NCI-H2029 treated with DMSO at 0.1 percent for 48 hours (cell line): ENCODE data around the gene TTC7B.

Source experiments
- DNase-seq: peaks from one replicate; lab custom pipeline; 2025; lab: John Stamatoyannopoulos, UW

Gene TTC7B

DNA sequence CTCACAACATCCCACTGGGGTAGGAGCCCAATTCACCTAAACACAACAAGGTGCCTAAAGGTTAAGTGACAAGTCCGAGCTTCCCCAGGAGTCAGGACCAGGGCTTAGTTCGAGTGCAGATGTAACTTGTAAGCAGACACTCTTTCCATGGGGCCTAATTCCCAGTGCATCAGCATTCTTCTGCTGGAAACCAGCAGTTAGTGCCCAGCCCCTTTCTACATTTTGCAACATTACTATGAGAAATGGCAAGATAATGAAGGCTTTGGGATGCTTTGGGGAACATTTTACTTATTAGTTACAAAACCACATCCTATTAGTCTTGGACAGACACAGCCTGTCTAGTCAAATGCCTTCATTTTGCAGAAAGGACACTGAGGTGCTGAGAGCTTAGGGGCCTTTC lies 239.6 kb downstream of the TTC7B start:
- DNase-seq = no peak

DNA sequence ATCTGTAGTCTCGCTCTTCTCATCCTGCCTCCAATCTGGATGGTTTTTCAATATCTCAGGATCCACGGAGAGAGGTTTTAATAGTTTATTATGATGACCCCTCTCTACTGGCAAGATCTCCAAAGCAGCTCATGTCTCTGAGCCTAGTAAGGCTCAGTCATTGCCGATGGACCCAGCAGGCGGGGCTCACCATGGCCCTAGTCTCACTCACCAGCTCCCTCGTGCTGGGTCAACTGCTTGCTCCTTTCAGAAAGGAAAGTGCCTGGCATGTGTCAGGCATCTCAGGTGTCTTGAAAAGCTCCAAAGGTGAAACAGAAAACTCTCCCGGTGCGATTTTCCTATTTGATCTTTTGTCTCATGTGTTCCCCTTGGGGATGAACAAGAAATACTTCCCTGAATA lies 240.4 kb downstream of the TTC7B start:
- DNase-seq = no peak

DNA sequence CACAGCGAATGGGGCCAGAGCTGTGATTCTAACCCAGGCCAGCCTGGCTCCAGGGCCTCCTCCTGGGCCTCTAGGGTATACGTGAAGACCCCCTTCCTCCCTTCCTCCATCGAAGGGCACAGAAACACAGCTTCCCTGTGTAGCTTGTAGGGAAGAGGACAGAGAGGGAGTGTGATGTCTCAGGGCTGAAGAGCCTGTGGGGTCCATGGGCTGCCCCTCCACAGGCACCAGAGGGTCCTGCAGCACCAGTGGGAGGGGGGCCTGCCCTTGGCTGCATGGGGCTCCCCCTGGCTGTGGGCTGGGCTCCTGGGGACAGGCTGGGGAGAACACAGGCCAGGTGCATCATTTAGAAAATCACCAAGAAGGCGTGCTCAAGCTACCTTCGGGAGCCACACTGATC lies 240.9 kb downstream of the TTC7B start:
- DNase-seq = no peak

DNA sequence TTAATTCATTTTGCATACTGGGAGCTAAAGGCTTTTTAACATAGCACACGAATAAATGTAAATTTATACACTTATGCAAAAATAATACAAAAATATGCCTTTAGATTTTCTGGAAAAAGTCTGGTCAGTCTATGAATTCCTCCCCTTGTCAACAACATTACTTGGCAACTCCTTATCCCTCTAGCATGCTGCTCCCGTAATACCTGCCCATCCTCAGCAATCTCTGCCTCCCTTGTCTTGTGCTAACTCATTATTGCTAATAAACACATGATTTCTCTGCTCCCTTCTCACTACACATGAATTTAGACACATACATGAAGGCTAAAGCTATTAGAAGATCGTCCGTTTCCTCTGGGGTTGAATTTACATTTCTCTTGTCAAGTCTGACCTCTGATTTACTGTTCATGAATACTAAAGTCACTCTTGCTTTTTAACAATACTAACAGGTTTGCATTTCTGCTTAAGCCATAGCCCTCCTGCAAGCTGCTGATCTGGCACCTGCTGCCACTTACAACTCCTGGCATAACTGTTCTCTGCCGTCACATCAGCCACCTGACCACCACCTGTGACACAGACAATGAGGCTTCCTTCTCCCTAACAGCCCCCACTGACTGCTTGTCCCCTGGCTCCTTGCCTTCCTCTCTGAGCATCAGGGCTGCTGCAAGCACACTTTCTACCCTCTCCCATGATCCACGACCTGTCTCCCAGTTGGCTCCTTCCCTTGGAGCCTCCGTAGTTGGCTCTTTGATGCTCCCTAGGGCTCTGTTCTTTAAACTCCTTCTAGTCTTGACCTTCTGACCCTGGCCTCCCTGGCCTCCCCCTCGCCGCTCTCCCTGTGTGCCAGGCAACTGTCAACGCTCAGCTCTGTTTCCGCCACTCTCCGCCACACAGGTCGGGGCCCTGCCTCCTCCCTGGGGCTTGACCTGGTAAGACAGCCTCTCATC lies 241.8 kb downstream of the TTC7B start:
- DNase-seq = peak; percentile 48

DNA sequence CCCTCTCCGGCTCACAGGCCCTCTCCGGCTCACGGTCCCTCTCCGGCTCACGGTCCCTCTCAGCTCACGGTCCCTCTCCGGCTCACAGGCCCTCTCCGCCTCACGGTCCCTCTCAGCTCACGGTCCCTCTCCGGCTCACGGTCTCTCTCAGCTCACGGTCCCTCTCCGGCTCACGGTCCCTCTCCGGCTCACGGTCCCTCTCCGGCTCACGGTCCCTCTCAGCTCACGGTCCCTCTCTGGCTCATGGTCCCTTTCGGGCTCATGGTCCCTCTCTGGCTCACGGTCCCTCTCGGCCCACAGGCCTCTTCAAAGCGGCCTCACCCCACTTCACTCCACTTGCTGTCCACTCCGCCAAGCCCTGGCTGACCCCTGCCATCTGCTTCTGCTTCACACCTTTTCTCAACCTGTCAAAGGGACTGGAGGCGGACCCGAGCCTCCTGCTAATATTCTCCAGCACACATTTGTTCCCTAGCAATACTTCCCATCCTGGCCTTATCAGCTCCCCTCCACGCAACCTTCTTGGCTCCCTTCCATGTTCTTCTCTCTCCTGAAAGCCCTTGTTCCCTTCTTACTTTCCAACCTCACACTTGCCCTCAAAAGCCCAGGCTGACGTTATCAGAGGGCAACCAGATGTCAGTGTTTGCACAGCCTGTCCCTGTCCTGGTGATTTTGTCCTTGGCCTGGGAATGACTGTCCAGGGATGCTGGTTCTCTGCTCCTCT lies 242.7 kb downstream of the TTC7B start:
- DNase-seq = no peak

DNA sequence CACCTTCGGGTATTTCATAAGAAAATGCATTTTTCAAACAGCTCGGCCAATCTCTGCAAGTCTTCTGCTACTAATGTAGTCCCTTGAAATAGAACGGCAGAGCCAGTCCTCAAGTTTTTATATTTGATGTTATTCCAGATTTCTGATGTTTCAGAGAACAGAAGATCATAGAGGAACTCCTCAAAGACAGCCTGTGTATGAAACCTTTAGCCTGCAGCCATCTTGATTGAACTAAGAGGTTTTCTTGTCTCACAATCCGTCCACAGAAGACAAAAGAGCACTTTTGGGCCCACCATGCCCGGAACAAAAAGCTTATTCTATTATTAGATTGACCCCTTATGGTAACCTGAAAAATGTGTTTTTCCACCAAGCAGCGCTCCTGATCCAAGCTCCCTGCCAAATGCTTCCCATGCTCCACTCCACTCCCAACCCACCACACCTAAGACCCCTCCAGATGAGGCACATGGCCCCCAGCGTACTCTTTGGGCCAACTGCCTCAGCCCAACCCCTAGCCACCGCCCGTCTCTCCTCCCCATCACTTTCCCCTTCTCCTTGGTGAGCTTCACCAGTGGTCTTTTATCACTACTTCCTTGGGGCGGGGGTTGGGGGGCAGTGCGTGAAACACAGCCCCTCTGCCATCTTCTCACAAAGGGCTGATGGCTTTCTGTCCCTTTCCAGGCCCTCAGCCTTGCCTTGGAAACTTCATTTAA lies 243.6 kb downstream of the TTC7B start:
- no peak for DNase-seq

DNA sequence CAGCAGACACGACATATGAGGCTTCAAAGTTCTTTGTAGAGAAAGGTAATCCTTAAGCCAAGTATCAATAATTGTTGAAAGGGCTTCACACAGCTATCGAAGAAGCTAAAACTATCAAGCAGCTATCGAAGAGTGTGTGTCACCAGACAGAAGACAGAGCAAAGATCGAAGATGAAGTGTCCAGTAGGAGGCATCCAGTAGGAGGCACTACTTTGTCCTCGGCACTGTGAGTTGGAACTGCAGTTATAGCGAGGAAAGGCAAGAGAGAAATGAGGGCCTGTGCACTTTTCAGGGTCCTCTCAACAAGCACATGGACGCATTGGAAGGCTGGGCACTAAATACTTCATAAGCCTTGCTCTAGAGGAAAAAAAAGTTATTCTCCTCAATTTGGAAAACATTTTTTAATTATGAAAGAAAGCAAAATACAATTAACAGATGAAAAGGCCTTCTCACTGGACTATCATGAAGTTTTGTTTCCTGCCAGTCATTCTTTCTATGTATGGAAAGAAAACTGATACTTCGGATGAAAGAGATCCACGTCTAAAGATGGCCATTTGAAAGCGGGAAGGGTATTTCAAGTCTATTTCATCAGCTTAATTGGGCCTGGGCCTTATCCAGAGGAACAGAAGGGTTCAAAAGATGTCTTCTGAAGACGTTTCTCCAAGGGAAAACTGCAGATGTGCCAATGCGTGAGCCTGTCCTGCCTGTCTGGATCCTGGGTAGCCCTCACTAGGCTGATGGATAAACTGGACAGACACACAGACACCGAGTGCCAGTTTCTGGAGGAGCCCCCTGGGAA lies 244.9 kb downstream of the TTC7B start:
- no peak for DNase-seq

DNA sequence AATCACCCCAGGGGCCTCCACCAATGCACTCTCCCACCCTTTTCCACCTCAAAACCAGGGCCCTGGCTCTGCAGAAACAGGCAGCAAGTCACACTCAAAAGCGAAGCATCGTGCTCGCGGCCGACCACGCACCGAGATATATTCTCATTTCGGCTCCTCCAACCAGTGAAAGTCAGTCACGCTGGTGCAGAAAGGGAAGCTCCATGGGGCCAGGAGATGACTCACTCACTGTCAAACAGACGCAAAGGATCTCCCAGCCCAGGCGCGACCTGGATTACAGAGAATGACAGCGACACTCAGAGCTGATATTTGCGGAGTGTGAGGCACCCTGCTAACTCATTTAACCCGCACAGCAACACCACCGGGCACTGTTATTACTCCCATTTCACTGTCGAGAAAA lies 245.8 kb downstream of the TTC7B start:
- DNase-seq = no peak

DNA sequence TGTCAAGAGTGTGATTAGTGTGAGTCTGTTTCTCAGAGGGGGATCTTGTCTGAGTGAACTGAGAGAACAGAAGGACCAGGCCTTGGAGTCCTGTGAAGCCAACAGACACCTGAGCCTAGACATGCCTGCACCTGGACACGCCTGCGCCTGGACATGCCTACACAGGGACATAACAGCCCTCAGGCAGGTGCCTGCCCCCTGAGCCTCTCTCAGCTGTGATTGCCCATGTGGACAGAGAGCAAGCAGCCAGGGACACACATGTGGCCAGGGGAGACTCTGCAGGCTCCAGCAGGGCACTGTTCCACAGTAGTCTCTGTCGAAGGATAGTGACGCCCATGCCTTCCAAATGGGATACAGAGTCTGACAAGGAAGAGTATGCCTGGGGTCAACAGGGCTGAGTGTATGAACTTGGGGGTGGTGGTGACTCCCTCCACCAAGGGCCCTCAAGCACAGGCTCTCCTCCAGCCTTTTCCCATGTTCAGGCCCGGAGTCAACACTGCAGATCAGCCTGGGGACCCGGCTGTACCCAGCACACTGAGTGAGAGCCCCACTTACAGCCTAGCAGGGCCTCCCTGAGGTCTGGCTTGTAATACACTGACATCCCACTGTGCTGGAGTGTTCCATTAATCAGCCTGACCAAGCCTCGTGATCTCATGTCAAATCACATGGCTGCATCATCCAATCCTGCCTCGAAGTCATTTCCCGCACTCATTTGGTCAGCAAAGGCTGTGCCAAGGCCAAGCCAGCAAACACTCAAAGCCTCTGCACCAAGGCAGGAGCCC lies 246.4 kb downstream of the TTC7B start:
- no peak for DNase-seq

DNA sequence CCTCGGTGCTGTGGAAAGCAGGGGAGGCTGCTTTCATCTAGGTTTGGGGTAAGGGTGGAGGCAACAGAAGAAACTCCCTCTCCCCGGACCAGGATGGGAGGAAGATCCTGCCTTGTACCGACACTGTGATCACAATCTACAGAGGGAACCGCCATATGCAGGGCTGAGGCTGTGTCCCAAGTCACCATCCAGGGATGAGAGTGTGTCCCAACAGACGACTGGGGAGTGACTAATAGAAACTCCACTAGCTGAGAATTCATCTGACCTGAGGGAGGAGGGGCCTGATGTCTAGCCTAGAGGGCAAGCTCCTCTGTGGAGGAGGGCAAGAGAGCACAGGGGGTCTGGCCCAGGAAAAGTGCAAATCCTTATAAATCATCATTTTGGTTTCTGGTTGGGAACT lies 247.0 kb downstream of the TTC7B start:
- no peak for DNase-seq

DNA sequence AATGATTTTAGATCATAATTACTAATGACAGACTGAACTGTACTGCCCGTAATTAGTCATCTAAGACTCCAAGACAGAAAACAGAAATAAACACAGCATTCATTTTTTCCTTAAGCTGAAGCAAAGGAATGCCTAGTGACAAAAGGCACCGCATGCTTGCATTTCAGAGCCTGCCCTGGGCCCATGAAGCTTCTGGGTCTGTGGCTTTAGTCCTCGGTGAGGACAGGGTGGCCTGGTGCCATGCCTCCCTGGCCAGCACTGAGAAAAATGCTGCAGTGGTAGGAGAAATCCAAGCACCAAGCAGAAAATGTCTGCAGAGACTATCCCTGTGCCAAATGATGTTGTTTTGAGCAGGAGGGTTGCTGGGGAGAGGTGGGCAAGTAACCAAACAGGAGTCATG lies 247.8 kb downstream of the TTC7B start:
- no peak for DNase-seq

DNA sequence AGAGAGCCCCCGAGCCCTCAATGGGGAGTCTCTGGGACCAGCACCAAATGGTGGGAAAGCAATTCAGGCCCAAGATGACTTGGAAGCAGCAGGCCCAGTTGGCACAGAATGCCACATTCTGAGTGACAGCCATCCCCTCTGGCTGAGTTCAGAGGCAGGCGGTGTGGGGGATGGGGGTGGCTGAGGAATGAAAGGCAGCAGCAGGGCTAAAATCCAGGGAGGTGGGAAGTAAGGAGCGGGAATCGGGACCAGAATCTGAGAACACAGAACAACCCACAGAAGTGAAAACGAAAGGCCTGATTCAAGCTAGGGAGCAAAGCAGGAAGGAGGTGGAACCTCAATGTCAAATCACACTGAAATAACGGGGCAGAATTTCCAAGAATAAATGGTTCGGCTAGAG lies 248.2 kb downstream of the TTC7B start:
- no peak for DNase-seq

DNA sequence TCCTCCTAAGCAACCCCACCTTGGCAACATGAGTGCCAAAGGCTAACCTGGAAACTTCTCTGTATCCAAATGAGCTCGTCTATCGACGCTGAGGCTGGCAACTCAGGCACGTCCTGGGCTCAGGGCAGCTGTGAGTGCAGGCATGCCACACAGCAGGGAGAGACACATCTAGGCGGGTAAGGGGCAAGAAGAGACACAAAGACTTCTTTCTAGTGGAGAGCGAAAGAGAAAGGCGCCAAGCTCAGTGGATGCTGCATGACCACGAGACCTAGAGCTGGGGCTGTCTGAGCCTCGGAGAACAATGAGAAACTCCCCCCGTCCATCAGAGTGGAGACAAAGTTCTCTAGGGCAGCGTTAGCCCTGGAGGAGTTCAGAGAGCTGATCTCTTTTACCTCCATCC lies 249.0 kb downstream of the TTC7B start:
- DNase-seq = no peak

DNA sequence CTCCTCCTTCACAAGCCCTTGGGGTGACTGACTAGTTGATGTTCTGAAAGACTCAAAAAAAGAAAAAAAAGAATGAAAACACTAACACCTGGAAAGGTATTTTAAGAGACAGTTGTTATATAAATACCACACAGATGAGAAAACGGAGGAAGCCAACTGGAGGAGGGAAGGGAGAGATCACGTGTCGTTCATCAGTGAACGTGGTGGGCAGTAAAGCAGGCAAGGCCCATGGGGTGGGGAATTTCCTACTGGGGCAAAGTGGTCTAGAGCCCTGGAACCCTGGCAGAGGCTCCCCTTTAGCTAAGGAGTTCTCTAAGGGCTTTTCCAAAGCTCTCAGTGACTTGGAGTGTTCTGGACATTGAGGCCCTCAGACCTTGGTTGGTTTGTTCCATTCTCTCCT lies 249.7 kb downstream of the TTC7B start:
- DNase-seq = no peak

DNA sequence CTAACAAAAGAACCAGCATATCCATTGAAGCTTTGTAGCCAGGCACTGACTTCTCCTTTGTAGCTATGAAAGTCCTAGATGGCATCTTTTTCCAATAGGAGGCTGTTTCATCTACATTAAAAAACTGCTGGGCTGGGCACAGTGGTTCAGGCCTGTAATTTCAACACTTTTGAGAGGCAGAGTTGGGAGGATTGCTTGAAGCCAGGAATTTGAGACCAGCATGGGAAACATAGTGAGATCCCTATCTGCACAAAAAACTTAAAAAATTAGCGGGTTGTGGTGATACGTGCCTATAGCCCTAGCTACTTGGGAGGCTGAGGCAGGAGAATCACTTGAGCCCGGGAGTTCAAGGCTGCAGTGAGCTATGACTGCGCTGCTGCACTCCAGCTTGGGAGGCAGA lies 251.7 kb downstream of the TTC7B start:
- no peak for DNase-seq

DNA sequence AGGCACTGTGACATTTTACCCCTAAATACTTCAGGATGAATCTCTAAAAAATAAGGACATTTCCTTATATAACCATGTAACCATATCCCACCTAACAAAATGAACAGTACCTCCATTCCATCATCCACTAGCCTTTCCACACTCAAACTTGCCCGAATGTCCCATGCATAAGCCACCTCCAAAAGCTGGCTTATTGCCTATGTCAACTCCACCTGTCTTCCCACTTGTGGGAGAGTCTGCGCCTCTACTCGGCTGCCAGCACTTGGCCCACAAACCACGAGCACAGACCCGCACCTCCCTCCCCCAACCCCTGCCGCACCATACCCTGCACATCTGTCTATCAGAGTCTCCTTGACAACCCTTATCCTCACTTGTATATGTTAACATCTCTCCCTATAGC lies 253.6 kb downstream of the TTC7B start:
- no peak for DNase-seq

DNA sequence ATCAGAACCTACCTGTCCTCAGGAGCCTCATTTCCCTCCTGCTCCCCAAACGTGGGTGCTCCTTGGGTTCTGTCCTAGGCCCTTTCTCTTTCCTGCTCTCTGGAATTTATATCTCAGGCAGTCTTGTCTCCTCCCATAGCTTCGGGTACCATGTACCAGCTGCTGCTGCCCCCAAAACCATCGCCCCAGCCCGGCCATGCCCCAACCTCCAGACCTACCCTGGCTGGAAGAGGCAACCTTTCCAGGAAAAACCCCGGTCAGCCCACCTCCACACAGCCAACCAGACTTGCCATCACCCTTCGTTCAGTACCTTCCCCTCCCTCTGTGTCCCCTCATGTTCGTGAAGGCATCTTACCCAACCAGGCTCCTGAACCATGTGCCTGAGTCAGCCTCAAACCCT lies 254.3 kb downstream of the TTC7B start:
- DNase-seq = no peak

DNA sequence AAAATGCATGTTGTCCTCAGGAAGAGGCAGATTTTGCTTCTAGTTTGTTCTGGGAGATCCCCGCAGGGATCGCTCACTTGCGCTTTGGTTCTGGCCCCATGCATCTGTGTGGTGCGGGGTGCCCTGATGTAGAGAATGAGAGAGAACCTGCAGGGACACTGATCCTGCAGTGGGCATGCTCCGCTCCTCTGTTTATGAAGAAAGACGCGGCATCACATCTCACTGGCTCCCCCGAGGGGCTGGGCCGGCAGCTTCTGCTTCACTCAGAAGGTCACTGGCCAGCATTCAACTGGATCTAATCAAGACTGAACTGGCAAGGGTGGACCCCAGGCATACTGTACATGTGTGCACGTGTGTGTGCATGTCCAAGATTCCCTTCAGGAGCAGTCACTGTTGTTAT lies 255.2 kb downstream of the TTC7B start:
- no peak for DNase-seq

DNA sequence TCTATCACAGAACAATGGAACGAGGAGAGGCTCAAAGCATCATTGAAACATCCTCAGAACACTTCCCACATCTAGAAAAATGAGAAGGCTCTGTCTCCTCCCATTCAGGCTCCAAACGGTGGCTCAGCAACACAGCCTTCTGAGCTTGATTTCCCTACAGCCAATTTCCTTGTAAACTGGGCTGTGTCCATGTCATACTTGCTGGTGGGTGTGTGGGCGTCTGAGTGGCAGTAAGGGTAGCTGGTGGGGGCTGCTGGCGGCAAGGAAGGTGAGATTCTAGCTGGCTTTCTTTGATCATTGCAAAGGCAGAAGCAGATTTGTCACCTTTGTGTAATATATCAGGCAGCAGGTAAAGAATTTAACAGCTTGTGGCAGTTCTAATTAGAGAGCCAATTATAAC lies 255.7 kb downstream of the TTC7B start:
- DNase-seq = no peak

DNA sequence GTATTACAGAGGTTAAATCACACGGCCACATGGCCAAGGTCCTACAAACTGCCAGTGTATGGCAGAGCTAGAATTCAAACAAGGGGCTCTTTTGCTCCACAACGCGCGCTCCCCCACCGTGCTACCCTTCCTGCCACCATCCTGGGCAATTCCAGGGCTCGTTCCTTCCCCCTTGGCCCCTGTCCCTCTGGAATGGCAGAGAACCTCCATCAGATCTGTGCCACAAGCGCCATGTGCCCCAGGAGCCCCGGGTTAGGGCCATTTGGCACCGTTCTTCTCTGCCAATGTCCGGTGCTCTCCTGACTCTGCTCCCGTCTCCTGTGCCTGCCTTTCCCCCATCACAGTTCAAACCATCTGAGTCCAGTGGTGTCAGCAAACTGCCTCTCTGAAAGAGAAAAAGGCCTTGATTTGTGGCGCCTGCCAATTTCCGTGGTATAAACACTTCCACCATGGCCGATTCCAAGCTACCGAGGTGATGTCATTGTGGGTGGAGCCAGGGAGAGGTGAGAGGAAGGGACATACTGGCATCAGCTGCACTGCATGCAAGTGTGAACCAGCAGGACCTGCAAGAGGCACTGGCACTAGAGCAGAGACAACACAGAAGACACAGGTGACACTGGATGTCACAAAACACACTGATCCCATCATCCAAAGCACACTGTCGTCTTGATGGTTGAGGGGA lies 256.3 kb downstream of the TTC7B start:
- DNase-seq = no peak
